Lung (tissue), 12 donors: ENCODE results near the gene TEX261. TPM values are rescaled to one million over a fixed set of nuclear protein-coding genes. Genes with fewer than 3 reads are reported as not detected.

Source experiments
- ATAC-seq: fragments of 200-7000 bp; cut with Tn5 transposase; one replicate; pipeline ENCODE4 v1.9.1; 2020; ENCODE audit warnings: moderate number of reproducible peaks; ENCODE audit not compliant: insufficient read depth, low FRiP score
- DNase-seq, 3 donors: peaks; one replicate each; pipeline ENCODE4 v3.0.0-alpha.2; 2013 to 2017
- H3K27ac ChIP-seq, 2 donors: one replicate each; pipeline ENCODE4 v1.5.1; 2013; ENCODE audit warnings: mild to moderate bottlenecking in 2 of 2, moderate library complexity in 2 of 2, control low read depth in 1 of 2, inconsistent platforms in 1 of 2, low read depth in 1 of 2, low read length in 1 of 2
- H3K27me3 ChIP-seq, 3 donors: one replicate each; pipeline ENCODE4 v1.5.1; 2013; ENCODE audit warnings: low read length in 2 of 3; ENCODE audit not compliant: control insufficient read depth in 3 of 3, insufficient read depth in 3 of 3
- H3K36me3 ChIP-seq, 4 donors: one replicate each; pipeline ENCODE4 v1.5.1; 2013; ENCODE audit warnings: low read length in 4 of 4, mild to moderate bottlenecking in 1 of 4, moderate library complexity in 1 of 4; ENCODE audit not compliant: control insufficient read depth in 4 of 4, insufficient read depth in 4 of 4
- H3K4me1 ChIP-seq, 5 donors: one replicate each; pipeline ENCODE4 v1.5.1; 2013; ENCODE audit warnings: low read length in 5 of 5, mild to moderate bottlenecking in 2 of 5, moderate library complexity in 1 of 5; ENCODE audit not compliant: control insufficient read depth in 5 of 5, insufficient read depth in 5 of 5
- H3K4me3 ChIP-seq: one replicate; pipeline ENCODE4 v1.5.1; 2013; ENCODE audit warnings: mild to moderate bottlenecking, control low read depth, moderate library complexity
- H3K9ac ChIP-seq, 2 donors: one replicate each; pipeline ENCODE4 v1.5.1; 2013; ENCODE audit warnings: low read length in 2 of 2, control low read depth in 1 of 2; ENCODE audit not compliant: insufficient read depth in 1 of 2
- H3K9me3 ChIP-seq, 4 donors: one replicate each; pipeline ENCODE4 v1.5.1; 2013; ENCODE audit warnings: low read length in 3 of 4, mild to moderate bottlenecking in 1 of 4, moderate library complexity in 1 of 4; ENCODE audit not compliant: control insufficient read depth in 4 of 4, insufficient read depth in 3 of 4
- WGBS, 2 donors: extraction: QIAGEN DNeasy Blood & Tissue Kit; methylation state at CpG; one replicate each; pipeline ENCODE4 v1.1.7; 2013; 5-methylcytosine and 5-hydroxymethylcytosine counted together
- polyA plus RNA-seq, 2 donors: library from polyadenylated mRNA; stranded (reverse); fragments of 200-250 nt; gene quantifications; one replicate each; pipeline ENCODE4 v1.2.1, GENCODE V29; 2013
- total RNA-seq, 2 donors: library from RNA; depleted of rRNA in 1 of 2; stranded (reverse); fragments of >200 nt in 1 of 2; gene quantifications; one replicate each; pipeline ENCODE4 v1.2.1, GENCODE V29; 2014 to 2021
- TF ChIP-seq, protein P1 (sequence below): IDR thresholded peaks from 2 replicates; pipeline ENCODE4 v1.5.1; 2012; ENCODE audit warnings: mild to moderate bottlenecking; ENCODE audit errors: control extremely low read depth, extremely low read depth
- donor health status: control.
- donor health status: control.
- donor health status: Bipolar disorder and iron deficiency.
- donor health status: healthy.
- donor health status: DM: yes; HTN: yes; CAD: no.

The TEX261 gene
- total and polyA plus RNA-seq, 4 donors = 23.0 to 55.8 (median 34.4) TPM

DNA sequence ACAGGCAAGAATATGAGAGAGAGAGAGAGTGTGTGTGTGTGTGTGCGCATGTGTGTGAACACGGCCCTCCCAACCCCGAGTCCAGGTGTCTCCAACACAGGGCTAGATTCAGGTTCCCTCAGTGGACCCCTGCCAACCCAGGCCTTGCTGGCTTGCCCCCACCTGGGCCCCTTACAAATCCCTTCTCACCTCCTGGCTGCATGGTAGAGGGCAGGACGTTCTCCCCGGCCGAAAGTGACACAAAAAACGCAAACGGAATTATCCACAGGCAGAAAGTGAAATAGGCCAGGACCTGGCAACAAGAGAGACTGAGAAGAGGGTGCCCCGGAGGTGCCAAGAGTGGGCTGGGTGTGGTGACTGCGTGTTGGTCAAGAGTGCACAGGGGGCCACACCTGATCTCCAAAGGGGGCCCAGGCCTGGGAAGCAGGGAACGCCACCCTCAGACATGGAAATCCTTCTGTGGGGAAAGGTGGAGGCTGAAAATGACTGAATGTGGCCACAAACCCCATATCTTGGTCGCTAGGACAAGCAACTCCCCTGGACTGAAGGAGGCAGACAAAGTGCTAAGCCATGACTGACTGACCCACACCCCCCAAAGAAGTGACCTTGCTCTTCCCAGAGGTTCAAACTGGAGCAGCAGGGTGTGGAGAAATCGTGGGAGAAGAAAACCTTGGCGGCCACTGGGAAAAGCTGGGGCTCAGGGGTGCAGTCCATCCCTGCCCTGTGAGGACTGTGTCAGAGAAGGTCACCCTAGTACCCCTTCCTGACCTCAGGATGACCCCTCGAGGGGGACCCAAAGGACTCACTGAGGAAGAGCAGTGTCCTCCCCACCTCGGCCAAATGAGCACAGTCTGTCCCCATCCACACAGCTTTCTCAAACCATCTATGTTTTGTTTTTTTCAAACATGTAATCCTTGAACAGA is 5.7 kb downstream of the TEX261 start:
- Histone ChIP-seq H3K27me3 (no peaks in the 10 kb centered on the region), H3K27ac (no peak overlapping the region), H3K4me3 (no peak overlapping the region), H3K4me1 (peaks cover 6 to 15% (median 12%) of the 10 kb centered on the region in 5 donors), H3K9me3 (peaks cover 0 to 1% (median 0%) of the 10 kb centered on the region in 4 donors), H3K9ac (no peak overlapping the region), H3K36me3 (peaks cover 8 to 50% (median 36%) of the 10 kb centered on the region in 4 donors)
- TF ChIP-seq, protein P1, sequence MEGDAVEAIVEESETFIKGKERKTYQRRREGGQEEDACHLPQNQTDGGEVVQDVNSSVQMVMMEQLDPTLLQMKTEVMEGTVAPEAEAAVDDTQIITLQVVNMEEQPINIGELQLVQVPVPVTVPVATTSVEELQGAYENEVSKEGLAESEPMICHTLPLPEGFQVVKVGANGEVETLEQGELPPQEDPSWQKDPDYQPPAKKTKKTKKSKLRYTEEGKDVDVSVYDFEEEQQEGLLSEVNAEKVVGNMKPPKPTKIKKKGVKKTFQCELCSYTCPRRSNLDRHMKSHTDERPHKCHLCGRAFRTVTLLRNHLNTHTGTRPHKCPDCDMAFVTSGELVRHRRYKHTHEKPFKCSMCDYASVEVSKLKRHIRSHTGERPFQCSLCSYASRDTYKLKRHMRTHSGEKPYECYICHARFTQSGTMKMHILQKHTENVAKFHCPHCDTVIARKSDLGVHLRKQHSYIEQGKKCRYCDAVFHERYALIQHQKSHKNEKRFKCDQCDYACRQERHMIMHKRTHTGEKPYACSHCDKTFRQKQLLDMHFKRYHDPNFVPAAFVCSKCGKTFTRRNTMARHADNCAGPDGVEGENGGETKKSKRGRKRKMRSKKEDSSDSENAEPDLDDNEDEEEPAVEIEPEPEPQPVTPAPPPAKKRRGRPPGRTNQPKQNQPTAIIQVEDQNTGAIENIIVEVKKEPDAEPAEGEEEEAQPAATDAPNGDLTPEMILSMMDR = no peak
- ATAC-seq (no peak), DNase-seq (no peak)
- 89 to 95% methylated on average over 16 of the region's 16 CpGs for WGBS, 2 donors

DNA sequence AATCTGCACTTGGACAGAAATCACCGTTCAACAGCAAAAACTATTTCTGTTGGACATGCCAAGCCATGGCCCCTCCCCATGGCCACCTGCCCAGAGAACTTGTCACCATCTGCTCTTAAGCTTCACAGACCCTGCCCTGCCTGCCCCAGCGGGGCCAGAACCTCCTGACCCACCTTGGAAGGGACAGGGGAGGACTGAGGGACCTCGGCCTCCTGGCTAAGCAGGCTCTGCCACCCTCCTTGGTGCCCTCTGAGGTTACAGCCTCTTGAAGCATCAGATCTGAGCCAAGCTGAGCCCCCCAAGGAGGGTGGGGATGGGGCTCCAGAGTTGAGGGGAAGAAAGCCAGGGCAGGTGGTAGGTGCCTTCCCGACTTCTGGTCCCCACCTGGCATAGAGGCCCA is 6.5 kb downstream of the TEX261 start:
- Histone ChIP-seq H3K4me1 (peaks cover 0 to 9% (median 4%) of the 10 kb centered on the region in 5 donors), H3K9ac (no peak overlapping the region), H3K4me3 (no peak overlapping the region), H3K27ac (no peak overlapping the region), H3K36me3 (peaks cover 8 to 48% (median 36%) of the 10 kb centered on the region in 4 donors), H3K9me3 (peaks cover 0 to 1% (median 0%) of the 10 kb centered on the region in 4 donors), H3K27me3 (no peaks in the 10 kb centered on the region)
- ATAC-seq = no peak
- TF ChIP-seq, protein P1 = no peak
- WGBS, 2 donors = 70 to 89% methylated on average over 4 of the region's 4 CpGs
- peak in 1 of 3 donors; percentile 10 for DNase-seq

DNA sequence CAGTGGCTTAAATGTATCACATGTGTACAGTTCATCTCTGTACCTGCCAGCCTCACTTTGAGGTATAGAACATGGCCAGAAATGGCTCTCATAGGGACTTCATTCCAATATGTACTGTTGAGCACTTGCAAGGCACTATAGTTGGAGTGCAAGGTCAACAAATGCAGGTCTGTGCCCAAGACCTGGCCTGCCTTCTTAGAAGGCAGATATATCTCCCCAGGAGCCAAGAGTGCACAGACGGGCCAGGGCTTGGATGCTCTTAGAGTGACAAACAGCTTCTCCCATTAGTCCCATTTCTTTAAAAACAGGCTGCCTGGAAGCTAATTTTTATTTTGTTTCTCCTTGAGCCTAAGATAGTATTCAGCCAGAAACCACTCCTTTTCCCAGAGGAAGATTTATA is 7.3 kb downstream of the TEX261 start:
- H3K9me3 ChIP-seq = peaks cover 0 to 1% (median 0%) of the 10 kb centered on the region in 4 donors
- H3K27ac ChIP-seq = no peak overlapping the region
- H3K4me3 ChIP-seq = no peak overlapping the region
- peaks cover 8 to 46% (median 36%) of the 10 kb centered on the region in 4 donors for H3K36me3 ChIP-seq
- ATAC-seq (no peak), DNase-seq (no peak)
- H3K4me1 ChIP-seq = peaks cover 0 to 5% (median 0%) of the 10 kb centered on the region in 5 donors
- TF ChIP-seq, protein P1 = no peak
- WGBS, 2 donors = 33 to 100% methylated on average over 1 of the region's 1 CpG
- H3K9ac ChIP-seq = no peak overlapping the region
- H3K27me3 ChIP-seq = no peaks in the 10 kb centered on the region
